Skin epidermis (tissue), 12 donors: ENCODE results near the gene PLEKHA3.
A peak's percentile ranks its signal among the peaks of the same experiment; 100 is the strongest.
"Not testable (repeated sequence)": the region's sequence is repeated elsewhere in the genome, so short reads cannot be mapped to it uniquely, and the experiment has no call there.

Experiments used
- H3K27ac ChIP-seq, 21 experiments: fragments of 200-600 bp; sonication (generic) in 11 of 21; one replicate each; pipeline ENCODE4 v1.5.0; 2020; ENCODE audit warnings: mild to moderate bottlenecking in 3 of 21, inconsistent platforms in 2 of 21, moderate library complexity in 2 of 21
- H3K4me3 ChIP-seq, 7 experiments: fragments of 200-600 bp; sonication (generic) in 2 of 7; one replicate each; pipeline ENCODE4 v1.5.0; 2020; ENCODE audit warnings: inconsistent platforms in 2 of 7, mild to moderate bottlenecking in 2 of 7, moderate library complexity in 1 of 7

The PLEKHA3 gene

GRCh38 chr2:178480227-178481181 lies at the start of gene PLEKHA3:
TSS of gene PLEKHA3 (plus strand) at chr2:178480457. CDS start at chr2:178480870, 413 bp downstream.
- peak within 1 kb of the TSS; percentile 61 to 96 (median 88) for H3K4me3 ChIP-seq
- H3K27ac ChIP-seq: peak within 1 kb of the TSS; percentile 66 to 96 (median 90)

GRCh38 chr2:178436662-178437061 lies 43.6 kb upstream of the PLEKHA3 start:
- Histone ChIP-seq H3K27ac (no peak overlapping the region), H3K4me3 (no peak overlapping the region)

- Histone ChIP-seq H3K27ac (no peak overlapping the region), H3K4me3 (no peak overlapping the region)
These were observed 38.8 kb upstream of the PLEKHA3 start for GRCh38 chr2:178441426-178441825.

GRCh38 chr2:178448968-178449661 lies 31.1 kb upstream of the PLEKHA3 start:
- H3K27ac ChIP-seq: peak overlapping the region in 5 of 21 experiments; percentile 17 to 98 (median 97)
- H3K4me3 ChIP-seq: peak overlapping the region in 2 of 7 experiments; percentile 78 to 80

GRCh38 chr2:178449700-178450523 lies 30.3 kb upstream of the PLEKHA3 start:
- Histone ChIP-seq H3K27ac (peak overlapping the region; percentile 14 to 99 (median 98)), H3K4me3 (peak overlapping the region; percentile 73 to 95 (median 86))

GRCh38 chr2:178450524-178450773 lies 29.8 kb upstream of the PLEKHA3 start:
- H3K4me3 ChIP-seq: peak overlapping the region; percentile 73 to 95 (median 86)

GRCh38 chr2:178450774-178451525 lies 29.3 kb upstream of the PLEKHA3 start, which contains the start of the genes PJVK and PRKRA:
TSS of gene PJVK (plus strand) at chr2:178451378. CDS start at chr2:178453410, 2,032 bp downstream.
TSS of gene PRKRA (minus strand) at chr2:178451175. CDS start at chr2:178451030, 145 bp downstream.
- H3K4me3 ChIP-seq: peak within 1 kb of the TSS; percentile 73 to 95 (median 86)
- peak within 1 kb of the TSS; percentile 79 to 99 (median 98) for H3K27ac ChIP-seq

More at GRCh38 chr2:178450524-178450773, 29.8 kb upstream of the PLEKHA3 start:
- H3K27ac ChIP-seq: peak overlapping the region; percentile 14 to 99 (median 98)

- peak overlapping the region in 6 of 21 experiments; percentile 97 to 99 (median 99) for H3K27ac ChIP-seq
- peak overlapping the region in 1 of 7 experiments; percentile 80 for H3K4me3 ChIP-seq
These were observed 27.9 kb upstream of the PLEKHA3 start for GRCh38 chr2:178452334-178452733.

GRCh38 chr2:178452870-178453269 lies 27.4 kb upstream of the PLEKHA3 start:
- no peak overlapping the region for H3K4me3 ChIP-seq
- H3K27ac ChIP-seq: no peak overlapping the region

- no peak overlapping the region for H3K27ac ChIP-seq
These were observed 24.3 kb upstream of the PLEKHA3 start for GRCh38 chr2:178455947-178456346.

GRCh38 chr2:178457390-178457886 lies 22.8 kb upstream of the PLEKHA3 start:
- H3K4me3 ChIP-seq: no peak overlapping the region
- H3K27ac ChIP-seq: no peak overlapping the region

More at GRCh38 chr2:178455947-178456346, 24.3 kb upstream of the PLEKHA3 start:
- H3K4me3 ChIP-seq: no peak overlapping the region

GRCh38 chr2:178469219-178469849 lies 10.9 kb upstream of the PLEKHA3 start:
- H3K27ac ChIP-seq: no peak overlapping the region

GRCh38 chr2:178471313-178471712 lies 8.9 kb upstream of the PLEKHA3 start:
- not testable (repeated sequence) for H3K4me3 ChIP-seq, H3K27ac ChIP-seq

More at GRCh38 chr2:178469219-178469849, 10.9 kb upstream of the PLEKHA3 start:
- no peak overlapping the region for H3K4me3 ChIP-seq

- Histone ChIP-seq H3K27ac (no peak overlapping the region), H3K4me3 (no peak overlapping the region)
These were observed 6.9 kb upstream of the PLEKHA3 start for GRCh38 chr2:178473373-178473772.

GRCh38 chr2:178473931-178474330 lies 6.3 kb upstream of the PLEKHA3 start:
- no peak overlapping the region for H3K27ac ChIP-seq

GRCh38 chr2:178474560-178474959 lies 5.7 kb upstream of the PLEKHA3 start:
- H3K27ac ChIP-seq: no peak overlapping the region
- no peak overlapping the region for H3K4me3 ChIP-seq

More at GRCh38 chr2:178473931-178474330, 6.3 kb upstream of the PLEKHA3 start:
- no peak overlapping the region for H3K4me3 ChIP-seq

GRCh38 chr2:178476477-178476876 lies 3.8 kb upstream of the PLEKHA3 start:
- H3K4me3 ChIP-seq: no peak overlapping the region

More at GRCh38 chr2:178476477-178476876, 3.8 kb upstream of the PLEKHA3 start:
- H3K27ac ChIP-seq: no peak overlapping the region
